ENCODE results near the gene INTS12. TPM values are rescaled to one million over a fixed set of nuclear protein-coding genes. Genes with fewer than 3 reads are reported as not detected.
A peak's percentile ranks its signal among the peaks of the same experiment; 100 is the strongest.

INTS12 gene, protein sequence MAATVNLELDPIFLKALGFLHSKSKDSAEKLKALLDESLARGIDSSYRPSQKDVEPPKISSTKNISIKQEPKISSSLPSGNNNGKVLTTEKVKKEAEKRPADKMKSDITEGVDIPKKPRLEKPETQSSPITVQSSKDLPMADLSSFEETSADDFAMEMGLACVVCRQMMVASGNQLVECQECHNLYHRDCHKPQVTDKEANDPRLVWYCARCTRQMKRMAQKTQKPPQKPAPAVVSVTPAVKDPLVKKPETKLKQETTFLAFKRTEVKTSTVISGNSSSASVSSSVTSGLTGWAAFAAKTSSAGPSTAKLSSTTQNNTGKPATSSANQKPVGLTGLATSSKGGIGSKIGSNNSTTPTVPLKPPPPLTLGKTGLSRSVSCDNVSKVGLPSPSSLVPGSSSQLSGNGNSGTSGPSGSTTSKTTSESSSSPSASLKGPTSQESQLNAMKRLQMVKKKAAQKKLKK
- 17.7 and 20.8 TPM in 2 replicates for total RNA-seq (ENCODE audit: low replicate concordance)
- long read RNA-seq, transcript INTS12-201 (8 exons, 1,710 nt), result minor isoform, 12 of 77 reads
- long read RNA-seq, transcript INTS12-206 (7 exons, 1,975 nt), result major isoform, 36 of 77 reads
- long read RNA-seq, partial matches to known transcripts, result 5 of 77 reads
- long read RNA-seq, other reads (novel, unspliced or antisense), result 24 of 77 reads

DNA sequence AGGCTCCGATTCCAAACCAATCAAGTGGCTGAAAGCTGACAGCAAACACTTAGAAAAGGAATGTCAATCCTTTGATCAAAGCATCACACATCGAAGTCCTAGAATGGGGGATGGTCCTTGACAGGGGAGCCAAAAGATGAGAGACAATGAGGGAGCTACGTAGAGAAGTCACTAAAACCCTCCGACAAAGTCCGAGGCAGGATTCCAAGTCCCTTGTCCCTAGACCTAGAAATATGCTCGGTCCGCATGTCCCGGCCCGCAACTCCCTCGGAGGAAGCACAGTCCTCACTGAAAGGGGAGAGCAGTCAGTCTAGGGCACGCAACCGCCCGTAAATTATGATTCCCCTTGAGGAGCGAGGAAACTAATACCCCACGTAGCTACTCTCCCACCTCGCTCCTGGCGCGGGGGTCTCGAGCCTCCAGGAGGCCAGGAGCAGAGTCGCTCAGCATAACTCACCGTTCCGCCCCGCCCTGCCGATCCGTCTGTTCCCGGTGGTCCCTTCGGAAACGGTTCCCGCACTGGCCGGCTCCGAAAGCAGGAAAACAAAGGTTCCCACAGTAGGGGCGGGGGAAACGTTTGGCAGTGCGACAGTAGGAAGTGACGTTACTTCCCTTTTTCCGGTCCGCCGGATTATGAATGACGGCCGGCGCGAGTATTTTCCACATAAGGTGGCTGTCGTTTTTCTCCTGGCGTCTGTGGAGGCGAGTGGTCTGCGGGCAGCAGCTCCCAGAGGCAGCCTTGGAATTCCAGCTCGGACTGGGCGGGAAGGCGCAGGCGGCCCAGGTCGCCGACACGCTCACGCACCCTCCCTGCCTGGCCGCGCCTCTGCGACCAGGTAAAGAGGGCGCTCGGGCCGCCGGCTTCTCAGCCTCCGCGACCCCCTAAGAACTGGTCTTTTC is at the start of gene INTS12, which contains the start of gene GSTCD:
Gene INTS12 (minus strand): TSS at position 509 of the 900 bp plus-strand sequence. CDS start 8,684 bp downstream, outside the sequence.
Gene GSTCD (plus strand): TSS at position 604 of the 900 bp plus-strand sequence. CDS start 8,830 bp downstream, outside the sequence.
- Mint-ChIP-seq H3K9me3 (no peaks in the 10 kb centered on the region), H3K4me3 (peak within 1 kb of the TSS; percentile 99)

DNA sequence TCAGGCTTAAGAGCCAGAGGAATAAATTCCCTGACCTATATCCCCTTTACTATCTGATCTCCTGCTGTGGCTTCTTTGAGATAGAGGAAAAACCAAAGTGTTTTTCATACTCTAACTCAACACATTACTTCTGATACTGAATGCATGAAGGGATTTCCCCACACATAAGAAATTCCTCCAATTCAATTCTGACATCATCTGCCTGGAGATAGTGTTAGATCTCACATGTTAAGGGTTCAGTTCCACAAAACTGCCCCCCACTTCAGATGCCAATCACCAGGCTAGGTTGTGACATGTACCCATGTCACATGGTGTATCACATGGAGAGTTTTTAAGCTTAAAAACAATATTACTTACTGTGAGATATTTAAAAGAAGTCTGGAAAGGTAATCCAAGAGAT is 46.9 kb upstream of the INTS12 start:
- peaks cover 3% of the 10 kb centered on the region for H3K36me3 Mint-ChIP-seq
- no peak for DNase-seq (ENCODE audit: extremely low spot score, unreplicated experiment)
- H3K4me1 Mint-ChIP-seq (ENCODE audit: unreplicated experiment), result no peaks in the 10 kb centered on the region
- H3K9me3 Mint-ChIP-seq, result no peaks in the 10 kb centered on the region
- no peaks in the 10 kb centered on the region for H3K27me3 Mint-ChIP-seq
- H3K27ac Mint-ChIP-seq, result no peak overlapping the region
- no peak overlapping the region for H3K4me3 Mint-ChIP-seq
- TF ChIP-seq, protein P1, sequence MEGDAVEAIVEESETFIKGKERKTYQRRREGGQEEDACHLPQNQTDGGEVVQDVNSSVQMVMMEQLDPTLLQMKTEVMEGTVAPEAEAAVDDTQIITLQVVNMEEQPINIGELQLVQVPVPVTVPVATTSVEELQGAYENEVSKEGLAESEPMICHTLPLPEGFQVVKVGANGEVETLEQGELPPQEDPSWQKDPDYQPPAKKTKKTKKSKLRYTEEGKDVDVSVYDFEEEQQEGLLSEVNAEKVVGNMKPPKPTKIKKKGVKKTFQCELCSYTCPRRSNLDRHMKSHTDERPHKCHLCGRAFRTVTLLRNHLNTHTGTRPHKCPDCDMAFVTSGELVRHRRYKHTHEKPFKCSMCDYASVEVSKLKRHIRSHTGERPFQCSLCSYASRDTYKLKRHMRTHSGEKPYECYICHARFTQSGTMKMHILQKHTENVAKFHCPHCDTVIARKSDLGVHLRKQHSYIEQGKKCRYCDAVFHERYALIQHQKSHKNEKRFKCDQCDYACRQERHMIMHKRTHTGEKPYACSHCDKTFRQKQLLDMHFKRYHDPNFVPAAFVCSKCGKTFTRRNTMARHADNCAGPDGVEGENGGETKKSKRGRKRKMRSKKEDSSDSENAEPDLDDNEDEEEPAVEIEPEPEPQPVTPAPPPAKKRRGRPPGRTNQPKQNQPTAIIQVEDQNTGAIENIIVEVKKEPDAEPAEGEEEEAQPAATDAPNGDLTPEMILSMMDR (conservative IDR thresholded peaks at IDR 0.05), result no peak

More for the DNA sequence above, at the start of gene INTS12, which contains the start of gene GSTCD:
- peak; percentile 93 for DNase-seq (ENCODE audit: extremely low spot score, unreplicated experiment)
- Mint-ChIP-seq H3K27me3 (no peaks in the 10 kb centered on the region), H3K27ac (peak within 1 kb of the TSS; percentile 98), H3K4me1 (ENCODE audit: unreplicated experiment) (peaks cover 31% of the 10 kb centered on the region), H3K36me3 (peaks cover 12% of the 10 kb centered on the region)
- TF ChIP-seq, protein P1 (conservative IDR thresholded peaks at IDR 0.05), result no peak

DNA sequence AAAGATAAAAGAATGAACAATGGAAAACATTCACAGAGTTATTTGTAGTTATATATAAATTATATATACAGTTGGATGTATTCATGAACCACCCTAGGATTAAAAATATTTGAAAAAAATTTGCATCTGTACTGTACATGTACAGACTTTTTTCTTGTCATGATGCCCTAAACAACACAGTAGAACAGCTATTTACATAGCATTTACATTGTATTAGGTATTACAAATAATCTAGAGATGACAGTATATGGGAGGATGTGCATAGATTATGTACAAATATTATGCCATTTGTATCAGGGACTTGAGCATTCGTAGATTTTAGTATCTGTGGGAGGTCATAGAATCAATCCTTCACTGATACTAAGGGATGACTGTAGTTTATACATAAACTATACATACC is 44.9 kb upstream of the INTS12 start:
- DNase-seq (ENCODE audit: extremely low spot score, unreplicated experiment), result no peak
- no peaks in the 10 kb centered on the region for H3K4me1 Mint-ChIP-seq (ENCODE audit: unreplicated experiment)
- no peak overlapping the region for H3K4me3 Mint-ChIP-seq
- TF ChIP-seq, protein P1 (conservative IDR thresholded peaks at IDR 0.05), result no peak
- H3K9me3 Mint-ChIP-seq, result no peaks in the 10 kb centered on the region
- no peaks in the 10 kb centered on the region for H3K27me3 Mint-ChIP-seq
- H3K27ac Mint-ChIP-seq, result no peak overlapping the region
- peaks cover 6% of the 10 kb centered on the region for H3K36me3 Mint-ChIP-seq

DNA sequence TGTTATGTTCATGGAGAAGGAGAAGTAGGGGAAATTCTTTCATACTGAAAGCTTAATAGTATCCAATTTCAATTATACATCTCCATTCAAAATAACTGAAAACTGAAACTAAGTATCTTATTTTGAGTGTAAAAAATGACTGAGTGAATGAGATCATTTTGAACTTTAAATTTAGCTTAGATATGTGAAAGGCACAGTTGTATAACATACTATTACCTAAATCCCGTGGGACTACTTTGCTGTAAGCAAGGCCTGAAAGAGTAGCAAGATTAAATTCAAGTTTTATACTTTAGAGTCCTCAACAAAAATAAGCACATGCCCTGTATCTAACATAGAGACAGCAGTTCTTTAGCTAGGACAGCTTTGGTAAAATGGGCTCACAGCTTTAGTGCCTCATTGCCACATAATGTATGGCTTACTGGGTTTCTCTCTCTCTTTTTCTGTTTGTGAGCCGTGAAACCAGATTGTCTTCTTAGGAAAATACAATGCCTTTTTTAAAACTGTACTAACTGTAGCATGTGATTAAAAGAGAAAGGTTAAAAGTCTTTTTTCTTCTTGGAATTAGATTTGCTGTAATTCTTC is 43.3 kb upstream of the INTS12 start:
- no peak for DNase-seq (ENCODE audit: extremely low spot score, unreplicated experiment)
- H3K27ac Mint-ChIP-seq, result no peak overlapping the region
- TF ChIP-seq, protein P1 (conservative IDR thresholded peaks at IDR 0.05), result no peak
- H3K27me3 Mint-ChIP-seq, result no peaks in the 10 kb centered on the region
- H3K4me1 Mint-ChIP-seq (ENCODE audit: unreplicated experiment), result no peaks in the 10 kb centered on the region
- peaks cover 6% of the 10 kb centered on the region for H3K36me3 Mint-ChIP-seq
- no peak overlapping the region for H3K4me3 Mint-ChIP-seq
- H3K9me3 Mint-ChIP-seq, result no peaks in the 10 kb centered on the region

DNA sequence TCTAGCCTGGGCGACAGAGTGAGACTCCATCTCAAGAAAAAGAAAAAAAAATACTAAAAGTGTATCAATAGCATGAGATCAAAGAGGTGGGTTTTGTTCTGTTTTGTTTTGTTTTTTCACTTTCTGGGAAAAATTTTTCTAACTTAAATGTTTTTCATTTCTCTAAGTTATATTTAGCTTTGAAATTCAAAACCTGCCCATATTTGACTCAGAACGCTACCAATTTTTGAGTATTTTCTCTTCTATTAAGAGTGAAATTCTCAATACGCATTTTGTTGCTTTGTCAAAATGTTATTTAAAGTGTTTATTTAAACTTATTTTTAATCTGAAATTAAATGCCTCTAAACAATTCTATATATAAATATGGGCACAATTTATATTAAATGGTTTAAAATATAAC is 39.7 kb upstream of the INTS12 start:
- H3K27ac Mint-ChIP-seq, result no peak overlapping the region
- no peaks in the 10 kb centered on the region for H3K27me3 Mint-ChIP-seq
- no peak for DNase-seq (ENCODE audit: extremely low spot score, unreplicated experiment)
- no peaks in the 10 kb centered on the region for H3K4me1 Mint-ChIP-seq (ENCODE audit: unreplicated experiment)
- TF ChIP-seq, protein P1 (conservative IDR thresholded peaks at IDR 0.05), result no peak
- H3K4me3 Mint-ChIP-seq, result no peak overlapping the region
- H3K36me3 Mint-ChIP-seq, result peaks cover 9% of the 10 kb centered on the region
- no peaks in the 10 kb centered on the region for H3K9me3 Mint-ChIP-seq

Data from type B pancreatic cell (in vitro differentiated cells).